Measurements from ENCODE around the gene HENMT1.
"Not testable (repeated sequence)": the region's sequence is repeated elsewhere in the genome, so short reads cannot be mapped to it uniquely, and the experiment has no call there.

Gene HENMT1

DNA sequence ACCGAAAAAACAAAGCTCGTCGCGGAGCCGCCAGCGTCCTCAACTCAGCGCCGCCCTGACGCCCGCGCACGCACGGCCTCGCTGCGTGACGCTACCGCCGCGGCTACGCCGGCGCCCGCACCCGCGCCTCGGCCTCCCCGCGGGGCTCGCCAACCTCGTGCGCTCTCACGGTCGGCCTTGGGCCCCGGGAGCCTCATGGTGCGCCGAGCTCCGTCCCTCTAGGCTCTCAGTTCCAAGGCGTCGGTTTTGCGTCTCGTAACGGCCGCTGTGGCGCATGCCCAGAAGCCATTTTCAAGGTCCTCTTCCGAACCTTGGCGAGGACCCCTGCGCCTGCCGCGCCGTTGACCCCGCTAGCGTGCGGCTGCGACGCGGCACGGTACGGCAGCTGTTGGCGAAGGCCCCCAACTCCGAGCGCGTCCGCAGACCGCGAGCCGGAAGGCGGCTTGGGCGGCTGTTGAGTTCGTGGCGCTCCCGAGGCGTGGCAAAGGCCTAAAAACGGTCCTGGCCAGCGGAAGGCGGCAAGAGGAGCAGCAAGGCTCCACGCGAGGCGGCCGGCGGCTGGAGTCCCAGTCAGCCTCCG lies at the start of gene HENMT1:
Gene HENMT1, minus strand, starts transcription at position 64 of the 580 bp plus-strand sequence. CDS start 1,209 bp downstream, outside the sequence.
- DNase-seq, result peak; percentile 91

DNA sequence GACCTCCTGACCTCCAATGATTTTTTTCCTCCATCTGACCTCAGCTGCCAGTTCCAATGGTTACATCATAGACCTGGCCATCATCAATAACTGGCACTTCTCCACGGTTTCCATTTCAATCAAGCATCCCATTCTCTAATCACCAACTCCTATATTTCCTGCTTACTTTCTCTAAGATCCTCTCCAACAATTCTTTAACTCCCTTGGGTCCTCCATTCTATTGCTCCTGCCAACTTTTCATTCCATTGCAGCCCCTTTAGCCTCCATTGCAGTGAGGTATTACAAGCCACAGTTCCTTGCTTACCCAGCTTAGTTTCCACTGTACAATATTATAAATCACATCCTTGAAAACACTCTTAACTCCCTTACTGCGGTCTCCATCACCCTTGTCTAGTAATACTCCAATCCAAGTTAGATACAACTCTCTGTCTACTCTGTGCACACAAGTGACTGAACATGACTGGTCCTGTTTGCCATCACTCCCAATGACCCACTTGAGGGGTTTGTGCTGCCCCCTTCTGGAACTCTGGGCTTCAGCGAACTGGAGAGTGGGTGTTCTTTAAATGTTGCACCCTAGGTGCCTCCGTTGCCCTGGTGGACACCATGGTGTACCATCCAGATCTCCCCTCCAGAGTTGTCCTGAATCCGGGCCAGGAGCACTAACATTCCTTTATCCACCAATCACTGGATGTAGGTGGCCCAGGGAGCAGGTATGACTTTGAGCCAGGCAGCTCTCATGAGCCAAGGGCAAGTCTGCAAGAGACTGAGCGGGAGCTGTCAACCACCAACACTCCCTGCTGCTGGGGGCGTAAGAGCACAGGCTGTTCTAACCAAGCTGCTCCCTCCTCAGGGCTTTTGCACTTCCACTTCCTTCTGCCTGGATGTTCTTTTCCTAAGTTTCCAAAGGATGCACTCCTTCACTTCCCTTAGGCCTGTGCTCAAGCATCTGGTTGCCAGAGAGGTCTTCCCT lies 48.1 kb upstream of the HENMT1 start:
- peak; percentile 85 for DNase-seq

DNA sequence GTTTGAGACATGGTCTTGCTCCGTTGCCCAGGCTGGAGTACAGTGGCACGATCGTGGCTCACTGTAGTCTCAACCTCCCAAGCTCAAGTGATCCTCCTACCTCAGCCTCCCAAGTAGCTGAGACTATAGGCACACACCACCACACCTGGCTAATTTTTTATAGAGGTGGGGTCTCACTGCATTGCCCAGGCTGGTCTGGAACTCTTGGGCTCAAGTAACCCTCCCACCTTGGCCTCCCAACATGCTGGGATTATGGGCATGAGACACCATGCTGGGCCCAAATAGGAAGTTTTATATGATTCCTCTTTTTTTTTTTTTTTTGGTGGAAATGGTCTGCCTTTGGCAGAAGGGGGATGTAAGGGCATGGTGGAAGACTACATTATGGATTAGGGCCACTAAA lies 45.8 kb upstream of the HENMT1 start:
- no peak for DNase-seq

DNA sequence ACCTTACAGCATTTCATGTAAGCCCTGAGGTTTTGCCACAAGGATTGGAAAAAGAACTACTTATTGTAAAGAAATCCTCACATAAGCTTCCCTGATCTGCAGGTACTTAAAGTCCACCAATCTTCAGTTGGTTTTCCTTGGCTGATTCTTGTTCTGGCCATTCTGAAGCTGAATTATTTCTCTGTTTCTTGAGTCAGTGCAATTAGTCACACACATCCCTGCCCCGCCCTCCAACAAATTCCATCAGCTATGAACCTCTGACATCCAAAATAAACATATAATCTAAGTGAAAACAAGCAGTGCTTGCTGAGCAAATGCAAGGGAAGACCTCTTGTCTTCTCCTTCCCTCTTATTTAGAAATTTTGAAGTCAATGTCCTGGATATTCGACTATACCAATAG lies 43.6 kb upstream of the HENMT1 start:
- no peak for DNase-seq

DNA sequence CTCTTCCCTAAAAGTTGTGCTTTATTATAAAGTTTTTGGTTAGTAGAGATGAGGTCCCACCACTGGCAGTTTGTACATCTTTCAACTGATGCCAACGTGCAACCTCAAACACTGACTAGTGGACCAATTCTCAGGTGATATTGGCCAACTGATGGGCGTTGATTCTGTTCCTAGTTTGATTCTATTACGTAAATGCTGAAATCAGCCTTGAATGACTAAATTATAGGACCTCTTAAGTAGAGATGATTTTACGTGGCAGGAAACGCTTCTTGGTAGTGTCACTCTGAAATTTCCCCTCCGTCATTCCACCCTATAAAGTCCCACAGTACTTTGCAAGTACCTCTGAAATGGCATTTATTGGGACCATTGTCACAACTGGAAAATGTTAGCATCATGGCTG lies 43.0 kb upstream of the HENMT1 start:
- DNase-seq, result no peak

GRCh38 chr1:108702109-108702508 lies 41.2 kb upstream of the HENMT1 start:
- DNase-seq, result not testable (repeated sequence)

- no peak for DNase-seq
Observed at GRCh38 chr1:108701176-108701849, 40.4 kb upstream of the HENMT1 start.

DNA sequence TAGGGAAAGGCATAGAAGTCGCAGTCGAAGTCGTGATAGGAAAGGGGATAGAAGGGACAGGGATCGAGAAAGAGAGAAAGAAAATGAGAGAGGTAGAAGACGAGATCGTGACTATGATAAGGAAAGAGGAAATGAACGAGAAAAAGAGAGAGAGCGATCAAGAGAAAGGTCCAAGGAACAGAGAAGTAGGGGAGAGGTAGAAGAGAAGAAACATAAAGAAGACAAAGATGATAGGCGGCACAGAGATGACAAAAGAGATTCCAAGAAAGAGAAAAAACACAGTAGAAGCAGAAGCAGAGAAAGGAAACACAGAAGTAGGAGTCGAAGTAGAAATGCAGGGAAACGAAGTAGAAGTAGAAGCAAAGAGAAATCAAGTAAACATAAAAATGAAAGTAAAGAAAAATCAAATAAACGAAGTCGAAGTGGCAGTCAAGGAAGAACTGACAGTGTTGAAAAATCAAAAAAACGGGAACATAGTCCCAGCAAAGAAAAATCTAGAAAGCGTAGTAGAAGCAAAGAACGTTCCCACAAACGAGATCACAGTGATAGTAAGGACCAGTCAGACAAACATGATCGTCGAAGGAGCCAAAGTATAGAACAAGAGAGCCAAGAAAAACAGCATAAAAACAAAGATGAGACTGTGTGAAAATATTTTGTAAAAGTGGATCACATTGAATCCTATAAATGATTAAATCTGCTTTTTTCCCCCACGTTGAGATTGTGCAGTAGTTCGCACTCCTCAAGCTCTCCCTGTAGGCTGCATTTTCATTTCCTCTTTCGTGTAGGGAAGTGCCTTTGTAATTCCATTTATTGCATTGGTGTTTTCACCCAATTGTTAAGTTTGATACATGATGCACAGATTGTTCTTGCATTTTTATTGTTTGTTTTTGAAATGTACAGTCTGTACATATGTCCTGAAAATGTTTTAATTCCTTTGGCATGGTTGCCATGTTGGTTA lies 38.8 kb upstream of the HENMT1 start:
- DNase-seq, result no peak

DNA sequence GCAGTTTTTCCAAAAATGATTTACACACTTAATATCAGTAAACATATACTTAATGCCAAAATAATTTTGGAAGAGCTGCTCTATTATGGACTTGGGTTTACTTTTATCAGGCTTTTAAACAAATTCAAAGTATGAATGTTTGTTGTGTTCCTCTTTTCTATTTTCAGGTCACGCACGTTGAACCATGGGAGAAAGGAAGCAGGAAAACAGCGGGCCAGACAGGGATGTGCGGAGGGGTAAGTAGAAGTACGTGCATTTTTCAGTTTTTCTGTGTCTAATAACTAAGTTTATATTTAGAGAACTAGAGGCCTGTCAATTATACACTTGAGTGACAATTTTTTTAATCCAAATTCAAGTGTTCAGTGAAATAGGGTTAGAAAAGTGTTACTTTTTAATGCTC lies 34.6 kb upstream of the HENMT1 start:
- no peak for DNase-seq

DNA sequence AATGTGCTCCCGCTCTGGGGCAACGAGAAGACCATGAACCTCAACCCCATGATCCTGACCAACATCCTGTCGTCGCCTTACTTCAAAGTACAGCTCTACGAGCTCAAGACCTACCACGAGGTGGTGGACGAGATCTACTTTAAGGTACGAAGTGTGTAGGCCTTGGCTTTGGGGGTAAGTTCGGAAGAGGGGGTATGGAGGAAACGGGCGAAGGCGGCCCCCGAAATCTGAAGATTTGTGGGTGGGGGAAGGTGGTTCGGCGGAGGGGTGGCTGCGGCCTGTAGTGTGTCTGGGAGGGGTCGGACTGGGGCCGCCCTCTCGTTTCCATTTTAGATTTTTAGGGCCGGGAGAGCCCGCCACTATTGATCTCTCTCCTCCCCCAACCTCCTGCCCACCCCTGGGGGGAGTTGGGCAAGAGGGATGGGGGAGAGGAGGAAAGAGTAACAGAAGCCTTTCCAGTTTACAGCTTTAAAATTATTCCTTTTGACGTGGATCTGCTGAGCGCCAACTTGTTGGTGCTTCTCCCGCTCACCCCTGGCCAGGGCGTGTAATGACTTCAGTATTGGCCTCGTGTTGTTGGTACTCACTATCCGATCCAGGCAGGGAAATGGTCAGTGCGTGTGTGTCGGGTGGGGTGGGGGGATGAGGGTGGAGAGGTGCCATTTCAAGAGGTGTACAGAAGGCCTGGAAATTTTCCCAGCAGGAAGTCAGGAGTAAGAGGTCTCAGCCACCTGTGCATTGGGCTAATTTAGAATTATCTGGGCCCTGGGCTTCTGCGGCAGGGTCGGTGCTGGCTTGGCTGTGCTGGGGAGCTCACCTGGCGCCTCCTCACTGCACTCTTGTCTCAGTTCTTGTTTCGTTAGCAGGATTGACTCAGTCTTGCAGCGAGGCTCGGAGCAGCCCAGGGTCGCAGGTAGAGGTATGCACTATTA lies 32.1 kb upstream of the HENMT1 start:
- peak; percentile 85 for DNase-seq

GRCh38 chr1:108691942-108692723 lies 31.2 kb upstream of the HENMT1 start, which contains the start of gene PRPF38B:
TSS of gene PRPF38B (plus strand) at chr1:108692310. CDS start at chr1:108692592, 282 bp downstream.
- peak; percentile 98 for DNase-seq

- DNase-seq, result no peak
Observed at GRCh38 chr1:108691128-108691941, 30.4 kb upstream of the HENMT1 start.

DNA sequence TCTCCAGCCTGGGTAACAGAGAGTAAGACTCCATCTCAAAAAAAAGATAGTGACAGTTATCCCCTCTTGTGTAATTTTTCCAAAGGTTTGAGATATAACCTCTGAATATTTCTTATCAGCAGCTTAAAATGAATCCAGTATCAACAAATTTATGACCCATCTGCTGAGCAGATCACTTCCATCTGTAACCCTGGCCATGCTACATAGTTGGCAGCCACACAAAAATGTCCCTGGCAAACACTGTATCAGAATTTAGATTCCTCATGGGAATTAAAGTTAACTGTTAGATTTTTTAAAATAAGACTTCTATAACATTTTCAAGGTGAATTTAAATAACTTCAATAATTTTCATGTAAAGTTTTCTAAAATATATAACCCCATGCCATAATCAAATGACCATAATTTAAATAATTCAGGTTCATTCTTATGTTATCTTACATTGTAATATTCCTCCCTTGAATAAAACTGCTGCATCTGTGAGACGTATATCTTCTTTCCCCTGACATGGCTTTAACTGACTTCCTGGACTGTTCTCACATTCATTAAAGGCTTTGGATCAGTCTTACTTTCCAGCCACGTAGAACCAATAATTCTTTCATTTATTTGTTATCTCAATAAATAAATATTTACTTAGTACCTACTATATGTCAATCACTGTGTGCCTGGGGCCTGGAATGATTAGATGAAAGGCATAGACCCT lies 25.9 kb upstream of the HENMT1 start:
- DNase-seq, result no peak

DNA sequence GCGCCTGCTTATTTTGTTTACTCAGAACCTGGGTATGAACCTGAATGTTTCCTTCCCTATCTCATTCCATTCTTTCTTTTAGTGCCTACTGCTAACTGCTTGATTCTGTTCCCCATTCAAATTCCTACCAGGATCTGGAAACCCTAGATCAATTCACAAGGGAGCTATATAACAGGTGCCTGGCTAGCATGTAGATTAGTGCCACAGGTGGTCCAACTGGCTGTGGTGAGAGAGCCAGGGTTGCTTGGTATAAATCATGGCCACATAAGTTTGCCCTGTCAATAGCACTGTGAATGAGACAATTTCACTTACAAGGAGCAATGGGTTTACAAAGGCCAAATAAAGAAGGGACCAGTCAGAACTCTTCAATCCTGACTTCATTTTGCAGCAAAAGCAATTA lies 24.6 kb upstream of the HENMT1 start:
- DNase-seq, result no peak

DNA sequence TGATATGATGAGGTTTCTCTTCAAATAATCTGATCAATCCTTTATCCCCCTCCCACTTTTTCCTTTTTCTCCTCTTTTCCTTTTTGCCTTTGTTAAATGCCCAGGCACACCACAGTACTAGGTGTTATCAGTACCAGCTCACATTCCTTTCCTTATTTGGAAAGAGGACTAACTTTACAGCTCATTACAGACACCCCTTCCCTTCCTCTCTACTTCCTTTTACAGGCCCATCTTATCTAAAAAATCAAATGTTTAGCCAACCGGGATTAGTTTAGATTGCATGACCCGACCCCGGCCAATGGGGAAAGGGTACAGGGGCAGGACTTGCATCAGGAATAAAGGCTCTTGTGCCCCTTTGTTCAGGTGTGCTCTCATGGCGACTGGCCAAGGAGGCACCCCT lies 20.8 kb upstream of the HENMT1 start:
- DNase-seq, result not testable (repeated sequence)

DNA sequence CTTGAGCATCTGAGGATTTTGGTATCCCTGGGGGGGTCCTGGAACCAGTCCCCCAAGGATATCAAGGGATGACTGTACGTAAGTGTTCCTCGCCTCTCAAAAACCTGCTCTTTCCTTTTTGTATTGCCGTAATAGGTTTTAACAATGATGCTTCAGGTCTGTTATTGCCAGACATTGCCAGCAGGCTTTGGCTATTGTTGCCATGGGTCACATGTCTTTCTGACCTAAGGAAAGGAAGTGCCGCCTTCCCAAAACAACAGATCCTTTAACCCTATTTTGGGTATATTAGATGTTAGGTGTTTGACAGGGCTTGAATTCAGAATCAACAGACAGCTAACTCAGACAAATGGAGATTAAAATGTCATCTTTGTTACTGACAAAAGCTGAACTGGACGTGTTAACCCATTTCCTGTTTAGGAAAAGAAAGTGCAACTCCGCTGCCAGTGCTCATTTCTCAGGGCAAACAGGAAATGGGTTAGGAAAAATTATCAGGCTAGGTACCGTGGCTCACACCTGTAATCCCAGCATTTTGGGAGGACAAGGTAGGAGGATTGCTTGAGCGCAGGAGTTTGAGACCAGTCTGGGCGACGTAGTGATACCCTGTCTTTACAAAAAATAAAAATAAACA lies 18.8 kb upstream of the HENMT1 start:
- no peak for DNase-seq

DNA sequence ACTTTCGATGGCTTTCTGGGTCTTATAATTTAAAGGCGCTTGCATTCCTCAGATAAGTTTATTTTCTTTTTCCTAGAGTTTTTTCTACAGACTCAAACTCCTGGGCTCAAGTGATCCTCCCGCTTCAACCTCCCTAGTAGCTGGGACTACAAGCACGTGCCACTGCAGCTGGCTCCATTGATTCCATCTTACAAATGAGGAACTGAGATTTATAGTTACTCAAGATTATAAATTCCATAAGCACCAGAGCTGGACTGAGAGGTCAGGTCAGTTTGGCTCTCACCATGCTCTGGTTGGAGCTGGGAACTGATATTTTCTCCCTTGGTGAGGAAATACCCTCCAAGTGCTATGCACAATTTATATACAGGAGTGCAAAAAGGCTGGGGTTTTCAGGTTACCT lies 17.8 kb upstream of the HENMT1 start:
- DNase-seq, result no peak

DNA sequence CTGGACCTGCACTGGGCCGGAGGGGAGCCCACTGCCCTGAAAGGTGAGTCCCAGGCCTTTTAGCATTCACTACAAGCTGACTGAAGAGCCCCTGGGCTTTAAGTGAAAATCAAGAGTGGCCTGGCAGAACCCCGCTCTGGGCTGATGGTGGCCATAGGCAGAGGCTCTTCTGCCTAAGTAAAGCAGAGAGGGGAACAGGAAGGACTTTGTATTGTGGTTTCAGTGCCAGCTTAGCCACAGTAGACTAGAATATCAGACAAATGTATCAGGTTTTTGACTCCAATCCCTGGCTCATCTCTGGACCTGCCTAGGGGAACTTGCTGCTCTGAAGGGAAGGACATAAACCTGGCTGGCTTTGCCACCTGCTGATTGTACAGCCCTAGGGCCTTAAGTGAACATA lies 10.2 kb upstream of the HENMT1 start:
- no peak for DNase-seq

All from activated effector memory CD4-positive, alpha-beta T cell treated with anti-CD3 and anti-CD28 coated beads, Interleukin-2, amount 50 U/mL, for 16 hours (primary cell).